NCI-H187 treated with DMSO at 0.1 percent for 48 hours (cell line): Measurements from ENCODE around the gene LRRC75A.
"Not testable (repeated sequence)": the region's sequence is repeated elsewhere in the genome, so short reads cannot be mapped to it uniquely, and the experiment has no call there.

Experiments used
- DNase-seq: peaks from one replicate; lab custom pipeline; 2025; lab: John Stamatoyannopoulos, UW

LRRC75A gene

GRCh38 chr17:16430650-16431049, 61.3 kb downstream of the LRRC75A start:
- no peak for DNase-seq

- no peak for DNase-seq
Observed at GRCh38 chr17:16429083-16429482, 62.9 kb downstream of the LRRC75A start.

GRCh38 chr17:16428098-16428882, 63.7 kb downstream of the LRRC75A start:
- no peak for DNase-seq

- DNase-seq, result no peak
Observed at GRCh38 chr17:16427020-16427419, 65.0 kb downstream of the LRRC75A start.

GRCh38 chr17:16425698-16426659, 66.0 kb downstream of the LRRC75A start:
- no peak for DNase-seq

GRCh38 chr17:16425202-16425601, 66.8 kb downstream of the LRRC75A start:
- DNase-seq, result no peak

- DNase-seq, result no peak
Observed at GRCh38 chr17:16423226-16423872, 68.6 kb downstream of the LRRC75A start.

- DNase-seq, result no peak
Observed at GRCh38 chr17:16422416-16422815, 69.6 kb downstream of the LRRC75A start.

- DNase-seq, result no peak
Observed at GRCh38 chr17:16419929-16420271, 72.1 kb downstream of the LRRC75A start.

GRCh38 chr17:16419074-16419928, 72.7 kb downstream of the LRRC75A start:
- DNase-seq, result peak; percentile 70

- DNase-seq, result no peak
Observed at GRCh38 chr17:16418685-16419068, 73.3 kb downstream of the LRRC75A start.

- no peak for DNase-seq
Observed at GRCh38 chr17:16417896-16418684, 73.9 kb downstream of the LRRC75A start.

- DNase-seq, result no peak
Observed at GRCh38 chr17:16417399-16417798, 74.6 kb downstream of the LRRC75A start.

GRCh38 chr17:16415031-16415924, 76.7 kb downstream of the LRRC75A start, which contains the start of gene TRPV2:
TRPV2 (plus strand) TSS chr17:16415571; CDS start chr17:16417669, 2,098 bp downstream.
- DNase-seq, result no peak

GRCh38 chr17:16407911-16408588, 83.9 kb downstream of the LRRC75A start:
- DNase-seq, result no peak

- no peak for DNase-seq
Observed at GRCh38 chr17:16406742-16407674, 85.0 kb downstream of the LRRC75A start.

- not testable (repeated sequence) for DNase-seq
Observed at GRCh38 chr17:16403847-16404246, 88.1 kb downstream of the LRRC75A start.
